ENCODE data around the gene NRG3.

The NRG3 gene

DNA sequence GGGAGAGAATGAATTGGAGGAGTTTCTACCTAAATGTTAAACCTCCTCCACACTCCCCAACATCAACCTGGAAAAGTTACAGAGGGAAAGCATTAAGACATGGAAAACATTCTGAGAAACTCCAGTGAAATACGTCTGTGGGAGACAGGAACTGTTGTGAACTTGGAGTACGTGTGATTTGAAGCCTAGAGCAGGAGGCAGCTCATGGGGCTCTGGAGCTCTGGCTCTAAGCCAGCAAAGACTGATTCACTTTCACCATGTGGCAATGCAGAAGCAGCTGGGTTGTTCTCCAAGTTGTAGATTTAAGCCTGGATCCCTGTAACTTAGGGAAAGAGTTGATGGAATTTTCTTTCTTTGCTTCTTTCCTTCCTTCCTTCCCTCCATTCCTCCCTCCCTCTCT lies 503.2 kb downstream of the NRG3 start:
- H3K27ac ChIP-seq (replicated peaks), result no peak overlapping the region
- no peak for DNase-seq (ENCODE audit: low read depth in 1 of 2, low spot score in 1 of 2)
- H3K4me3 ChIP-seq (replicated peaks; ENCODE audit: insufficient read depth, low read length), result no peak overlapping the region
- TF ChIP-seq SPI1 (IDR thresholded peaks at IDR 0.05; ENCODE audit: borderline replicate concordance, low read depth), result no peak
- H3K27me3 ChIP-seq (ENCODE audit: insufficient read depth, poor library complexity, severe bottlenecking), result no peaks in the 10 kb centered on the region

DNA sequence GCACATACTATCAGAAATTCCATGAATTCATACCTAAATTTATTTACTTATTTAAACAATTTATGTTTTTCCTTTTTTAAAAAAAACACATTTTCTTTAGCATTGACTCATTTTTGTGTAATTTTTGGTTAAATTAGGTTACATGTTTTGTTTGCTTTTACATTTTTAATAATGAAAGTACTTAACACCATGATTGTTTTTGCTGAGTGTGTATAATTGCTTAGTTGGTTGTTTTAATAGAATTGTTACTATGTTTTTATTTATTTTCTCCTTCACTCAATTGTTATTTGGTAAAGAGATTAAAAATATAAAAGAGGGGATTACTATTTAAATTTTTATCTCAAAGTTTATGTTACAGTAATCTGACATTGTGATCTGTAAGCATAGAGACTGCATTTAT lies 508.4 kb downstream of the NRG3 start:
- H3K27ac ChIP-seq (replicated peaks), result no peak overlapping the region
- H3K27me3 ChIP-seq (ENCODE audit: insufficient read depth, poor library complexity, severe bottlenecking), result no peaks in the 10 kb centered on the region
- DNase-seq (ENCODE audit: low read depth in 1 of 2, low spot score in 1 of 2), result no peak
- no peak for TF ChIP-seq GABPA (IDR thresholded peaks at IDR 0.05; ENCODE audit: low read depth)
- TF ChIP-seq POLR2AphosphoS5 (IDR thresholded peaks at IDR 0.05; ENCODE audit: low read depth), result no peak
- TF ChIP-seq, protein P1, sequence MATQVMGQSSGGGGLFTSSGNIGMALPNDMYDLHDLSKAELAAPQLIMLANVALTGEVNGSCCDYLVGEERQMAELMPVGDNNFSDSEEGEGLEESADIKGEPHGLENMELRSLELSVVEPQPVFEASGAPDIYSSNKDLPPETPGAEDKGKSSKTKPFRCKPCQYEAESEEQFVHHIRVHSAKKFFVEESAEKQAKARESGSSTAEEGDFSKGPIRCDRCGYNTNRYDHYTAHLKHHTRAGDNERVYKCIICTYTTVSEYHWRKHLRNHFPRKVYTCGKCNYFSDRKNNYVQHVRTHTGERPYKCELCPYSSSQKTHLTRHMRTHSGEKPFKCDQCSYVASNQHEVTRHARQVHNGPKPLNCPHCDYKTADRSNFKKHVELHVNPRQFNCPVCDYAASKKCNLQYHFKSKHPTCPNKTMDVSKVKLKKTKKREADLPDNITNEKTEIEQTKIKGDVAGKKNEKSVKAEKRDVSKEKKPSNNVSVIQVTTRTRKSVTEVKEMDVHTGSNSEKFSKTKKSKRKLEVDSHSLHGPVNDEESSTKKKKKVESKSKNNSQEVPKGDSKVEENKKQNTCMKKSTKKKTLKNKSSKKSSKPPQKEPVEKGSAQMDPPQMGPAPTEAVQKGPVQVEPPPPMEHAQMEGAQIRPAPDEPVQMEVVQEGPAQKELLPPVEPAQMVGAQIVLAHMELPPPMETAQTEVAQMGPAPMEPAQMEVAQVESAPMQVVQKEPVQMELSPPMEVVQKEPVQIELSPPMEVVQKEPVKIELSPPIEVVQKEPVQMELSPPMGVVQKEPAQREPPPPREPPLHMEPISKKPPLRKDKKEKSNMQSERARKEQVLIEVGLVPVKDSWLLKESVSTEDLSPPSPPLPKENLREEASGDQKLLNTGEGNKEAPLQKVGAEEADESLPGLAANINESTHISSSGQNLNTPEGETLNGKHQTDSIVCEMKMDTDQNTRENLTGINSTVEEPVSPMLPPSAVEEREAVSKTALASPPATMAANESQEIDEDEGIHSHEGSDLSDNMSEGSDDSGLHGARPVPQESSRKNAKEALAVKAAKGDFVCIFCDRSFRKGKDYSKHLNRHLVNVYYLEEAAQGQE (IDR thresholded peaks at IDR 0.05; ENCODE audit: insufficient replicate concordance, low read depth), result no peak
- TF ChIP-seq SPI1 (IDR thresholded peaks at IDR 0.05; ENCODE audit: borderline replicate concordance, low read depth), result no peak
- TF ChIP-seq CTCF (IDR thresholded peaks at IDR 0.05; ENCODE audit: insufficient read depth, low read length), result no peak
- H3K4me3 ChIP-seq (replicated peaks; ENCODE audit: insufficient read depth, low read length), result no peak overlapping the region

DNA sequence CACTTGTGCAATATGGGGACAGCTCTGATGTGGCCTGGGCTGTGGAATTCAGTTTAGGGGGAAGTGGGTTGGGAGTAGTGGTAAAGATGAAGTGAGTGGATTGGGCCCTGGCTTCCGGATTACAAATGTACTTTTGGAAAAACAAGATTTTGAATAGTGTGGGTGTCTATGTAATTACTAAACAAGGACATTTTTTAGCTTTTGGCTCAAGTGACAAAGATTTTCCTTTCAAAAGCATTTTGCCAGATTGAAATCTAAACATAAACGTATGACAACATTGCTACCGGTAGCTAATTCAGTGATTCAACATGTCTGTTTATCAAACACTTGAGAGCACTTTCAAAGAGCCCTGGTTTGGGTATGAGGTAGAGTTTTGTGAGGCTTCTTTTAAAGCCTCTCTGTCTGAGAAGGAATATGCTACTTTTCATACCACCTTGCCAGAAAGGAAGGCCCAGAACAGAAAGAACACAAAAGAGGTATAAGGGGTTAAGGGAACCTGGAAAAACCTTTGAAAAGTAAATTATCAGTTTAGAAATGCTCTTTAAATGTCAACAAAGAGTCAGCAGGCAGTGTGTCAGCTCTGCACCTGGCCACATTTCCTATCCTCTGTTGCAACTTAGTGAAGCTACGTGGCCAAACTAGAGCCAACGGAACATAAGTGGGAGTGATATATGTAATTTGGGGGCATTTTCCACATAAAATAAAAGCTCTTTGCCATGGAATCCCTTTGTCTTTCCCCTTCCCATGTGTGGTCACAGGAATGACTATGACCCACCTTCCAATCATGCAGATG lies 516.1 kb downstream of the NRG3 start:
- DNase-seq (ENCODE audit: low read depth in 1 of 2, low spot score in 1 of 2), result no peak
- no peak for TF ChIP-seq GABPA (IDR thresholded peaks at IDR 0.05; ENCODE audit: low read depth)
- TF ChIP-seq CTCF (IDR thresholded peaks at IDR 0.05; ENCODE audit: insufficient read depth, low read length), result no peak
- no peak for TF ChIP-seq SPI1 (IDR thresholded peaks at IDR 0.05; ENCODE audit: borderline replicate concordance, low read depth)
- TF ChIP-seq, protein P1 (IDR thresholded peaks at IDR 0.05; ENCODE audit: insufficient replicate concordance, low read depth), result no peak
- TF ChIP-seq POLR2AphosphoS5 (IDR thresholded peaks at IDR 0.05; ENCODE audit: low read depth), result no peak
- Histone ChIP-seq H3K27me3 (ENCODE audit: insufficient read depth, poor library complexity, severe bottlenecking) (no peaks in the 10 kb centered on the region), H3K27ac (replicated peaks) (no peak overlapping the region), H3K4me3 (replicated peaks; ENCODE audit: insufficient read depth, low read length) (no peak overlapping the region)

DNA sequence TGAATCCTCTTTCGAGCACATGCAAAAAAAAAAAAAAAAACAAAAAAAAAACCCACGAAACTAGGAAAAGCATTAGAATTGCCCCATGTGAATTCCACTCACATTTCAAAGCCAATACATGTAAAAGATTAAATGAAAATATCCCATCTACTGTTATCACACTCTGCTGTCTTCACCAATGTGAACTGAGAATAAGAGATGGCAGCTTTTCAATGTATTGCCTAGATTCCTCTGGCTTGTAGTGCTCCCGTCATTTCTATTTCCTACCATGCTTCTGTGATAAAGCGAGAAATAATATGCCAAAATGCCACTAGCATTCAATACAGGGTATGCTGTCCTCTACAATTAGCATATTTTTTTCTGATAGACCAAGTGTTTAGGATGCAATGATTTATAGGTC lies 517.0 kb downstream of the NRG3 start:
- TF ChIP-seq, protein P1 (IDR thresholded peaks at IDR 0.05; ENCODE audit: insufficient replicate concordance, low read depth), result no peak
- TF ChIP-seq GABPA (IDR thresholded peaks at IDR 0.05; ENCODE audit: low read depth), result no peak
- TF ChIP-seq CTCF (IDR thresholded peaks at IDR 0.05; ENCODE audit: insufficient read depth, low read length), result no peak
- no peak for TF ChIP-seq POLR2AphosphoS5 (IDR thresholded peaks at IDR 0.05; ENCODE audit: low read depth)
- TF ChIP-seq SPI1 (IDR thresholded peaks at IDR 0.05; ENCODE audit: borderline replicate concordance, low read depth), result no peak
- DNase-seq (ENCODE audit: low read depth in 1 of 2, low spot score in 1 of 2), result no peak
- Histone ChIP-seq H3K27ac (replicated peaks) (no peak overlapping the region), H3K27me3 (ENCODE audit: insufficient read depth, poor library complexity, severe bottlenecking) (no peaks in the 10 kb centered on the region), H3K4me3 (replicated peaks; ENCODE audit: insufficient read depth, low read length) (no peak overlapping the region)
